Gastrocnemius medialis (tissue), 4 donors: ENCODE results near the gene EFNB3.

Experiments used
- POLR2A ChIP-seq, 2 donors: fragments of 450-650 bp; IDR thresholded peaks; one replicate each; pipeline ENCODE4 v1.6.1; 2017; ENCODE audit warnings: antibody characterized with exemption in 2 of 2, mild to moderate bottlenecking in 2 of 2, moderate library complexity in 2 of 2
- TF ChIP-seq, protein P1 (sequence below), 5 experiments: fragments of 450-650 bp in 3 of 5; fragments of 200-600 bp in 2 of 5; sonication (generic) in 2 of 5; IDR thresholded peaks in 4 of 5; conservative IDR thresholded peaks in 1 of 5; 1 replicate in 4 of 5; 2 replicates in 1 of 5; pipeline ENCODE4 v1.5.1; 2016 to 2019; ENCODE audit warnings: antibody characterized with exemption in 5 of 5, mild to moderate bottlenecking in 3 of 5, moderate library complexity in 3 of 5

DNA sequence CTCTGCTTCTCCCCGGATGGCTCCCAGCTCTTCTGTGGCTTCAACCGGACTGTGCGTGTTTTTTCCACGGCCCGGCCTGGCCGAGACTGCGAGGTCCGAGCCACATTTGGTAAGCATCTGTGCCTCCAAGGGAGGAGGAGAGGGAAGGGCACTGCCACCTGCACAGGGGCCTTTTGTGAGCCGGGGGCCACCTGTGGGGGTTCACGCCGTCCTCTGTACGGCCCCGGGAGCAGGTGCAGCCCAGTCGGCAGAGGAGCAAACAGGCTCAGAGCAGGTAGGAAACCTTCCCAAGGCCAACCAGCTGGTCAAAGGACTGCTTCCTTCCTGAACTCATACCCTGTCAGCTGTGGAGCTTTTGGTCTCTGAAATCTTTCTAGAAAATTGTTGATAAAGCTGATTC, 3.3 kb upstream of the EFNB3 start:
- TF ChIP-seq, protein P1, sequence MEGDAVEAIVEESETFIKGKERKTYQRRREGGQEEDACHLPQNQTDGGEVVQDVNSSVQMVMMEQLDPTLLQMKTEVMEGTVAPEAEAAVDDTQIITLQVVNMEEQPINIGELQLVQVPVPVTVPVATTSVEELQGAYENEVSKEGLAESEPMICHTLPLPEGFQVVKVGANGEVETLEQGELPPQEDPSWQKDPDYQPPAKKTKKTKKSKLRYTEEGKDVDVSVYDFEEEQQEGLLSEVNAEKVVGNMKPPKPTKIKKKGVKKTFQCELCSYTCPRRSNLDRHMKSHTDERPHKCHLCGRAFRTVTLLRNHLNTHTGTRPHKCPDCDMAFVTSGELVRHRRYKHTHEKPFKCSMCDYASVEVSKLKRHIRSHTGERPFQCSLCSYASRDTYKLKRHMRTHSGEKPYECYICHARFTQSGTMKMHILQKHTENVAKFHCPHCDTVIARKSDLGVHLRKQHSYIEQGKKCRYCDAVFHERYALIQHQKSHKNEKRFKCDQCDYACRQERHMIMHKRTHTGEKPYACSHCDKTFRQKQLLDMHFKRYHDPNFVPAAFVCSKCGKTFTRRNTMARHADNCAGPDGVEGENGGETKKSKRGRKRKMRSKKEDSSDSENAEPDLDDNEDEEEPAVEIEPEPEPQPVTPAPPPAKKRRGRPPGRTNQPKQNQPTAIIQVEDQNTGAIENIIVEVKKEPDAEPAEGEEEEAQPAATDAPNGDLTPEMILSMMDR (IDR thresholded peaks at IDR 0.05 in 4 of 5, conservative IDR thresholded peaks at IDR 0.05 in 1 of 5): no peak
- TF ChIP-seq POLR2A (IDR thresholded peaks at IDR 0.05): no peak
